ENCODE measurements around the gene MECP2.
A peak's percentile ranks its signal among the peaks of the same experiment; 100 is the strongest.

Gene MECP2

GRCh38 chrX:154015581-154016264 is 81.8 kb downstream of the MECP2 start:
- no peak overlapping the region for H3K9ac ChIP-seq (ENCODE audit: low read length)
- no peaks in the 10 kb centered on the region for H3K36me3 ChIP-seq (ENCODE audit: low read length)
- no peaks in the 10 kb centered on the region for H3K9me3 ChIP-seq (ENCODE audit: insufficient read depth, low read length)
- no peak for TF ChIP-seq EZH2phosphoT487 (conservative IDR thresholded peaks at IDR 0.05; ENCODE audit: low read length)
- TF ChIP-seq, protein P1, sequence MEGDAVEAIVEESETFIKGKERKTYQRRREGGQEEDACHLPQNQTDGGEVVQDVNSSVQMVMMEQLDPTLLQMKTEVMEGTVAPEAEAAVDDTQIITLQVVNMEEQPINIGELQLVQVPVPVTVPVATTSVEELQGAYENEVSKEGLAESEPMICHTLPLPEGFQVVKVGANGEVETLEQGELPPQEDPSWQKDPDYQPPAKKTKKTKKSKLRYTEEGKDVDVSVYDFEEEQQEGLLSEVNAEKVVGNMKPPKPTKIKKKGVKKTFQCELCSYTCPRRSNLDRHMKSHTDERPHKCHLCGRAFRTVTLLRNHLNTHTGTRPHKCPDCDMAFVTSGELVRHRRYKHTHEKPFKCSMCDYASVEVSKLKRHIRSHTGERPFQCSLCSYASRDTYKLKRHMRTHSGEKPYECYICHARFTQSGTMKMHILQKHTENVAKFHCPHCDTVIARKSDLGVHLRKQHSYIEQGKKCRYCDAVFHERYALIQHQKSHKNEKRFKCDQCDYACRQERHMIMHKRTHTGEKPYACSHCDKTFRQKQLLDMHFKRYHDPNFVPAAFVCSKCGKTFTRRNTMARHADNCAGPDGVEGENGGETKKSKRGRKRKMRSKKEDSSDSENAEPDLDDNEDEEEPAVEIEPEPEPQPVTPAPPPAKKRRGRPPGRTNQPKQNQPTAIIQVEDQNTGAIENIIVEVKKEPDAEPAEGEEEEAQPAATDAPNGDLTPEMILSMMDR (IDR thresholded peaks at IDR 0.05; ENCODE audit: insufficient read depth, low read length, poor library complexity, severe bottlenecking) = no peak
- H2AFZ ChIP-seq (ENCODE audit: low read depth, low read length, severe bottlenecking) = no peak overlapping the region
- no peaks in the 10 kb centered on the region for H3K9me2 ChIP-seq (replicated peaks; ENCODE audit: insufficient read depth, low read length)
- no peak overlapping the region for H3K27ac ChIP-seq (ENCODE audit: low read depth, low read length)
- H3K79me2 ChIP-seq (ENCODE audit: insufficient read depth, low read length) = peaks cover 15% of the 10 kb centered on the region; the same call in 1 of the 2 replicates
- no peaks in the 10 kb centered on the region for H4K20me1 ChIP-seq (ENCODE audit: low read depth, low read length)
- H3K4me3 ChIP-seq (ENCODE audit: insufficient read depth, low read length, poor library complexity, severe bottlenecking) = no peak overlapping the region
- H3K4me2 ChIP-seq (ENCODE audit: low read depth, low read length, poor library complexity, severe bottlenecking) = no peak overlapping the region
- H3F3A ChIP-seq (ENCODE audit: insufficient read depth) = no peaks in the 10 kb centered on the region
- no peaks in the 10 kb centered on the region for H3K27me3 ChIP-seq (ENCODE audit: low read length)

DNA sequence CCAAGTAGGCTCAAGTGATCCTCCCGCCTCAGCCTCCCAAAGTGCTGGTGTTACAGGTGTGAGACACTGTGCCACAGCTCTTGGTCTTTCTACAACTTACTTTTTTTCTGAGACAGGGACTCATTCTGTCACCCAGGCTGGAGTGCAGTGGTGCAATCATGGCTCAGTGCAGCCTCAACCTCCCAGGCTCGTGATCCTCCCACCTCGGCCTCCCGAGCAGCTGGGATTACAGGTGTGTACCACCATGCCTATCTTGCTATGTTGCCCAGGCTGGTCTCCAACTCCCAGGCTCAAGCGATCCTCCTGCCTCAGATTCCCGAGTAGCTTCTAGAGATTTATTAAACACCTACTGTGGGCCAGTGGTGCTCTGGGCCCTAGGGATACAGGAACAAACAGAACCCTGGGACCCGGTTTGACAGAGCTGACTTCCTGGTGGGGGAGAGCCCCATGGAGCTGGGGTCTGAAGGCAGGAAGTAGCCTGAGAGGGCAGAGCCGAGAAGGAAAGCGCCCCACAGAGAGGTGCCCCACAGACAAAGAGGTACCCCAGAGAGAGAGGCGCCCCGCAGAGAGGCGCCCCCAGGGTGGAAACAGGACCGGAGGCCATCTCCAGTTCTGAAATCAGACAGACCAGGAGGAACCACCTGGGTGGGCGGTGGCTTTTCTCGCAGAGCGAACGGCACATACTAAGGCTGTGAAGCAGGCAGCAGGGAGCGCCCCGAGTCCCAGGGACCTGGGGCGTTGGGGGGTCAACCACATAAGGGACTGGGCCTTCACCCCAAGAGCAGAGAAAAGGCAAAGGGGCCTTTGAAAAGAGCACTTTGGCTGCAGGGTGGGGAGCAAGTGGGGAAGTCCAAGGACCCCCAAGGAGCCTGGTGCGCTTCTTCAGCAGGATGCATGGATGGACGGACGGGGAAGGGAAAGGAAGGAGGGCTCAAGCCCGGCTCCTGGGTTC is 82.8 kb downstream of the MECP2 start:
- no peaks in the 10 kb centered on the region for H3K27me3 ChIP-seq (ENCODE audit: low read length)
- no peak overlapping the region for H3K9ac ChIP-seq (ENCODE audit: low read length)
- H3F3A ChIP-seq (ENCODE audit: insufficient read depth) = no peaks in the 10 kb centered on the region
- no peaks in the 10 kb centered on the region for H3K9me3 ChIP-seq (ENCODE audit: insufficient read depth, low read length)
- no peak overlapping the region for H3K4me3 ChIP-seq (ENCODE audit: insufficient read depth, low read length, poor library complexity, severe bottlenecking)
- no peak overlapping the region for H2AFZ ChIP-seq (ENCODE audit: low read depth, low read length, severe bottlenecking)
- TF ChIP-seq, protein P1 (IDR thresholded peaks at IDR 0.05; ENCODE audit: insufficient read depth, low read length, poor library complexity, severe bottlenecking) = no peak
- no peak for TF ChIP-seq EZH2phosphoT487 (conservative IDR thresholded peaks at IDR 0.05; ENCODE audit: low read length)
- H3K4me2 ChIP-seq (ENCODE audit: low read depth, low read length, poor library complexity, severe bottlenecking) = no peak overlapping the region
- no peaks in the 10 kb centered on the region for H3K36me3 ChIP-seq (ENCODE audit: low read length)
- no peaks in the 10 kb centered on the region for H3K9me2 ChIP-seq (replicated peaks; ENCODE audit: insufficient read depth, low read length)
- H3K27ac ChIP-seq (ENCODE audit: low read depth, low read length) = no peak overlapping the region
- peaks cover 15% of the 10 kb centered on the region; the same call in 1 of the 2 replicates for H3K79me2 ChIP-seq (ENCODE audit: insufficient read depth, low read length)
- H4K20me1 ChIP-seq (ENCODE audit: low read depth, low read length) = no peaks in the 10 kb centered on the region

DNA sequence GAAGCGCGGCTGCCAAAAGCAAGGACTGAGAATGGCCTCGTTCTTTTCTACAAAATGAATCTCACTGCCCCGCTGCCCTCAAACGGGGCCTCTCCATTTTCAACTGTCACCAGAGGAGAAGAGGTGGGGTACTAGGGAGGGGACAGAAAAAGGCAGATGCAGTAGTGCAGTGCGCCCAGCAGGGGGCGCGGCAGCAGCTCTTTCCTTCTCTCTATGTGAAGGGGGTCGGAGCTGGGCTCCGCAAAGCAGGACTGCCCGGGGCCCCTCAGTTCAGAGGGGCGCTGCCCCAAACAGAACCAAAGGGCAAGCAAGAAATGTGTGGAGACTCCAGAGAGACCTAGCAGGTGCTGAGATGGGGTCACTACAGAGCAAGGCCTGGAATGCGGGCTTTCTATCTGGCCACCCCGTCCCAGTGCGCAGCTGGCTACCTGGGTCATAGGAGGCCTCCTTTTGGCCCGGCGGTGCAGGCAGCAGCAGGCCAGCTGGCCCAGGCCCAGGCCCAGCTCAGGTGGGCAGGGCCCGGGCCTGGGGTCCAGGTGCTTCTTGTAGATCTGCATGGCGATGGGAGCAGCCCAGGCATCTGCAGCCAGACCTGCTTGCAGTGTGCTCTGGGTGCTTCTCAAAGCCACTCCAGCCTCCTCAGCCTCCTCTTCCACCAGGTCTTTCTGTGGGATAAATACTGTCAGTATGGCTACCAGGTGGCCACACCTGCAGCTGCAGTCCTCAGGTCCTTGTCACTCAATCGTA is 83.7 kb downstream of the MECP2 start:
- H3K27me3 ChIP-seq (ENCODE audit: low read length) = no peaks in the 10 kb centered on the region
- no peaks in the 10 kb centered on the region for H3K36me3 ChIP-seq (ENCODE audit: low read length)
- no peak overlapping the region for H3K4me3 ChIP-seq (ENCODE audit: insufficient read depth, low read length, poor library complexity, severe bottlenecking)
- H4K20me1 ChIP-seq (ENCODE audit: low read depth, low read length) = no peaks in the 10 kb centered on the region
- no peak overlapping the region for H3K27ac ChIP-seq (ENCODE audit: low read depth, low read length)
- no peak overlapping the region for H2AFZ ChIP-seq (ENCODE audit: low read depth, low read length, severe bottlenecking)
- TF ChIP-seq EZH2phosphoT487 (conservative IDR thresholded peaks at IDR 0.05; ENCODE audit: low read length) = no peak
- TF ChIP-seq, protein P1 (IDR thresholded peaks at IDR 0.05; ENCODE audit: insufficient read depth, low read length, poor library complexity, severe bottlenecking) = peak; percentile 78
- H3K9ac ChIP-seq (ENCODE audit: low read length) = no peak overlapping the region
- peaks cover 11% of the 10 kb centered on the region; the same call in 1 of the 2 replicates for H3K79me2 ChIP-seq (ENCODE audit: insufficient read depth, low read length)
- no peak overlapping the region for H3K4me2 ChIP-seq (ENCODE audit: low read depth, low read length, poor library complexity, severe bottlenecking)
- no peaks in the 10 kb centered on the region for H3F3A ChIP-seq (ENCODE audit: insufficient read depth)
- H3K9me2 ChIP-seq (replicated peaks; ENCODE audit: insufficient read depth, low read length) = no peaks in the 10 kb centered on the region
- H3K9me3 ChIP-seq (ENCODE audit: insufficient read depth, low read length) = no peaks in the 10 kb centered on the region
